ENCODE measurements around the gene GLCE.

GLCE gene

GRCh38 chr15:69200832-69201745 is 40.7 kb downstream of the GLCE start:
- no peak for DNase-seq (ENCODE audit: low read depth in 2 of 2)

- DNase-seq (ENCODE audit: low read depth in 2 of 2), result no peak
Observed at GRCh38 chr15:69206079-69206478, 45.6 kb downstream of the GLCE start.

GRCh38 chr15:69209661-69210060 is 49.2 kb downstream of the GLCE start:
- DNase-seq (ENCODE audit: low read depth in 2 of 2), result no peak

GRCh38 chr15:69210574-69210973 is 50.1 kb downstream of the GLCE start:
- DNase-seq (ENCODE audit: low read depth in 2 of 2), result no peak

GRCh38 chr15:69213786-69214185 is 53.4 kb downstream of the GLCE start:
- DNase-seq (ENCODE audit: low read depth in 2 of 2), result no peak

GRCh38 chr15:69215314-69216035 is 55.0 kb downstream of the GLCE start:
- DNase-seq (ENCODE audit: low read depth in 2 of 2), result no peak

- no peak for DNase-seq (ENCODE audit: low read depth in 2 of 2)
Observed at GRCh38 chr15:69217381-69217780, 56.9 kb downstream of the GLCE start.

GRCh38 chr15:69219690-69220089 is 59.3 kb downstream of the GLCE start:
- DNase-seq (ENCODE audit: low read depth in 2 of 2), result no peak

- DNase-seq (ENCODE audit: low read depth in 2 of 2), result no peak
Observed at GRCh38 chr15:69222002-69222474, 61.6 kb downstream of the GLCE start.

- DNase-seq (ENCODE audit: low read depth in 2 of 2), result no peak
Observed at GRCh38 chr15:69223083-69223813, 62.8 kb downstream of the GLCE start.

- DNase-seq (ENCODE audit: low read depth in 2 of 2), result no peak
Observed at GRCh38 chr15:69224383-69224782, 63.9 kb downstream of the GLCE start.

- no peak for DNase-seq (ENCODE audit: low read depth in 2 of 2)
Observed at GRCh38 chr15:69225355-69226022, 65.1 kb downstream of the GLCE start.

GRCh38 chr15:69226023-69226355 is 65.6 kb downstream of the GLCE start:
- DNase-seq (ENCODE audit: low read depth in 2 of 2), result no peak

GRCh38 chr15:69232144-69232543 is 71.7 kb downstream of the GLCE start:
- DNase-seq (ENCODE audit: low read depth in 2 of 2), result no peak

GRCh38 chr15:69232765-69233164 is 72.3 kb downstream of the GLCE start:
- no peak for DNase-seq (ENCODE audit: low read depth in 2 of 2)

GRCh38 chr15:69234676-69235075 is 74.2 kb downstream of the GLCE start:
- no peak for DNase-seq (ENCODE audit: low read depth in 2 of 2)

- no peak for DNase-seq (ENCODE audit: low read depth in 2 of 2)
Observed at GRCh38 chr15:69236505-69236904, 76.1 kb downstream of the GLCE start.

GRCh38 chr15:69237718-69238117 is 77.3 kb downstream of the GLCE start:
- DNase-seq (ENCODE audit: low read depth in 2 of 2), result no peak

GRCh38 chr15:69244798-69245197 is 84.4 kb downstream of the GLCE start:
- no peak for DNase-seq (ENCODE audit: low read depth in 2 of 2)

GRCh38 chr15:69253156-69253555 is 92.7 kb downstream of the GLCE start:
- DNase-seq (ENCODE audit: low read depth in 2 of 2), result no peak

GRCh38 chr15:69265347-69265955 is 105.0 kb downstream of the GLCE start:
- no peak for DNase-seq (ENCODE audit: low read depth in 2 of 2)

Measured in activated CD8-positive, alpha-beta memory T cell treated with anti-CD3 and anti-CD28 coated beads for 4 hours (primary cell).